Central memory CD8-positive, alpha-beta T cell (primary cell): Measurements from ENCODE around the gene YEATS4.

Experiments
- ATAC-seq: fragments of 150-1000 bp; cut with Tn5 transposase; replicated peaks from 2 replicates; pipeline ENCODE4 v1.10.0; 2022; ENCODE audit warnings: mild to moderate bottlenecking, moderate FRiP score, moderate number of reproducible peaks; ENCODE audit not compliant: poor library complexity, severe bottlenecking; ENCODE audit errors: extremely low read depth
- DNase-seq, 2 donors: peaks; one replicate each; pipeline ENCODE4 v3.0.0; 2021; ENCODE audit warnings: low spot score in 2 of 2
- H3K27ac Mint-ChIP-seq: one replicate; pipeline ENCODE4 v1.8.0; 2022; ENCODE audit warnings: low read depth, mild to moderate bottlenecking, moderate library complexity, mixed read lengths
- H3K27me3 Mint-ChIP-seq: one replicate; pipeline ENCODE4 v1.8.0; 2022; ENCODE audit warnings: mixed read lengths
- H3K36me3 Mint-ChIP-seq: one replicate; pipeline ENCODE4 v1.8.0; 2022; ENCODE audit warnings: mild to moderate bottlenecking, moderate library complexity, mixed read lengths; ENCODE audit not compliant: insufficient read depth
- H3K4me1 Mint-ChIP-seq: one replicate; pipeline ENCODE4 v1.8.0; 2022; ENCODE audit warnings: mixed read lengths
- H3K4me3 Mint-ChIP-seq: one replicate; pipeline ENCODE4 v1.8.0; 2022; ENCODE audit warnings: mild to moderate bottlenecking, moderate library complexity, mixed read lengths
- H3K9me3 Mint-ChIP-seq: one replicate; pipeline ENCODE4 v1.8.0; 2022; ENCODE audit warnings: mixed read lengths

Gene YEATS4

GRCh38 chr12:69383074-69383473 is 23.5 kb downstream of the YEATS4 start:
- H3K36me3 Mint-ChIP-seq: peaks cover 19% of the 10 kb centered on the region
- H3K4me3 Mint-ChIP-seq: no peak overlapping the region
- no peak for ATAC-seq
- peaks cover 3% of the 10 kb centered on the region for H3K4me1 Mint-ChIP-seq
- no peaks in the 10 kb centered on the region for H3K9me3 Mint-ChIP-seq
- H3K27me3 Mint-ChIP-seq: no peaks in the 10 kb centered on the region
- H3K27ac Mint-ChIP-seq: peak overlapping the region; percentile 5
- DNase-seq: no peak

- Mint-ChIP-seq H3K27me3 (no peaks in the 10 kb centered on the region), H3K36me3 (peaks cover 4% of the 10 kb centered on the region)
Observed at GRCh38 chr12:69385038-69385437, 25.5 kb downstream of the YEATS4 start.

GRCh38 chr12:69386921-69387320 is 27.4 kb downstream of the YEATS4 start:
- no peak for DNase-seq
- Mint-ChIP-seq H3K4me3 (no peak overlapping the region), H3K27me3 (no peaks in the 10 kb centered on the region), H3K9me3 (no peaks in the 10 kb centered on the region), H3K36me3 (peaks cover 8% of the 10 kb centered on the region), H3K27ac (no peak overlapping the region), H3K4me1 (no peaks in the 10 kb centered on the region)
- ATAC-seq: no peak

More at GRCh38 chr12:69385038-69385437, 25.5 kb downstream of the YEATS4 start:
- H3K4me3 Mint-ChIP-seq: no peak overlapping the region
- H3K27ac Mint-ChIP-seq: no peak overlapping the region
- ATAC-seq: no peak
- H3K9me3 Mint-ChIP-seq: no peaks in the 10 kb centered on the region
- no peaks in the 10 kb centered on the region for H3K4me1 Mint-ChIP-seq
- no peak for DNase-seq

GRCh38 chr12:69388371-69388770 is 28.8 kb downstream of the YEATS4 start:
- no peak for DNase-seq
- Mint-ChIP-seq H3K4me3 (no peak overlapping the region), H3K4me1 (no peaks in the 10 kb centered on the region)

GRCh38 chr12:69389831-69390230 is 30.3 kb downstream of the YEATS4 start:
- no peaks in the 10 kb centered on the region for H3K4me1 Mint-ChIP-seq
- H3K36me3 Mint-ChIP-seq: peaks cover 9% of the 10 kb centered on the region
- no peaks in the 10 kb centered on the region for H3K27me3 Mint-ChIP-seq
- no peak overlapping the region for H3K4me3 Mint-ChIP-seq
- H3K27ac Mint-ChIP-seq: peak overlapping the region; percentile 68
- no peaks in the 10 kb centered on the region for H3K9me3 Mint-ChIP-seq
- DNase-seq (no peak), ATAC-seq (no peak)

More at GRCh38 chr12:69388371-69388770, 28.8 kb downstream of the YEATS4 start:
- no peak for ATAC-seq
- Mint-ChIP-seq H3K36me3 (peaks cover 9% of the 10 kb centered on the region), H3K27ac (no peak overlapping the region), H3K9me3 (no peaks in the 10 kb centered on the region), H3K27me3 (no peaks in the 10 kb centered on the region)

- no peak for ATAC-seq
- Mint-ChIP-seq H3K9me3 (no peaks in the 10 kb centered on the region), H3K27me3 (no peaks in the 10 kb centered on the region), H3K27ac (no peak overlapping the region), H3K36me3 (peaks cover 6% of the 10 kb centered on the region), H3K4me1 (no peaks in the 10 kb centered on the region), H3K4me3 (no peak overlapping the region)
- no peak for DNase-seq
Observed at GRCh38 chr12:69392179-69392928, 32.8 kb downstream of the YEATS4 start.

GRCh38 chr12:69396041-69396440 is 36.5 kb downstream of the YEATS4 start:
- H3K4me3 Mint-ChIP-seq: no peak overlapping the region
- H3K36me3 Mint-ChIP-seq: peaks cover 6% of the 10 kb centered on the region
- DNase-seq (no peak), ATAC-seq (no peak)
- no peaks in the 10 kb centered on the region for H3K4me1 Mint-ChIP-seq
- no peaks in the 10 kb centered on the region for H3K27me3 Mint-ChIP-seq
- no peaks in the 10 kb centered on the region for H3K9me3 Mint-ChIP-seq
- no peak overlapping the region for H3K27ac Mint-ChIP-seq

- Mint-ChIP-seq H3K4me3 (no peak overlapping the region), H3K9me3 (no peaks in the 10 kb centered on the region), H3K36me3 (peaks cover under 1% of the 10 kb centered on the region), H3K27me3 (no peaks in the 10 kb centered on the region), H3K27ac (no peak overlapping the region), H3K4me1 (no peaks in the 10 kb centered on the region)
- DNase-seq: no peak
- ATAC-seq: no peak
Observed at GRCh38 chr12:69396963-69397362, 37.4 kb downstream of the YEATS4 start.

GRCh38 chr12:69397978-69398377 is 38.4 kb downstream of the YEATS4 start:
- H3K4me3 Mint-ChIP-seq: no peak overlapping the region
- H3K27ac Mint-ChIP-seq: no peak overlapping the region
- H3K27me3 Mint-ChIP-seq: no peaks in the 10 kb centered on the region
- H3K4me1 Mint-ChIP-seq: no peaks in the 10 kb centered on the region
- ATAC-seq: no peak
- H3K9me3 Mint-ChIP-seq: no peaks in the 10 kb centered on the region
- DNase-seq: no peak
- no peaks in the 10 kb centered on the region for H3K36me3 Mint-ChIP-seq

GRCh38 chr12:69401940-69402339 is 42.4 kb downstream of the YEATS4 start:
- Mint-ChIP-seq H3K27ac (no peak overlapping the region), H3K4me3 (no peak overlapping the region), H3K9me3 (no peaks in the 10 kb centered on the region), H3K36me3 (no peaks in the 10 kb centered on the region), H3K27me3 (no peaks in the 10 kb centered on the region), H3K4me1 (no peaks in the 10 kb centered on the region)
- ATAC-seq: no peak
- DNase-seq: no peak

- H3K4me3 Mint-ChIP-seq: no peak overlapping the region
- H3K4me1 Mint-ChIP-seq: no peaks in the 10 kb centered on the region
- H3K27ac Mint-ChIP-seq: no peak overlapping the region
- DNase-seq (no peak), ATAC-seq (no peak)
- H3K36me3 Mint-ChIP-seq: no peaks in the 10 kb centered on the region
- no peaks in the 10 kb centered on the region for H3K27me3 Mint-ChIP-seq
- no peaks in the 10 kb centered on the region for H3K9me3 Mint-ChIP-seq
Observed at GRCh38 chr12:69404851-69405565, 45.5 kb downstream of the YEATS4 start.

GRCh38 chr12:69405566-69405865 is 46.0 kb downstream of the YEATS4 start:
- DNase-seq (no peak), ATAC-seq (no peak)
- Mint-ChIP-seq H3K4me3 (no peak overlapping the region), H3K27me3 (no peaks in the 10 kb centered on the region), H3K4me1 (no peaks in the 10 kb centered on the region), H3K36me3 (peaks cover 3% of the 10 kb centered on the region), H3K27ac (no peak overlapping the region), H3K9me3 (no peaks in the 10 kb centered on the region)

GRCh38 chr12:69406217-69406616 is 46.7 kb downstream of the YEATS4 start:
- ATAC-seq: no peak
- Mint-ChIP-seq H3K4me3 (no peak overlapping the region), H3K36me3 (peaks cover 3% of the 10 kb centered on the region), H3K4me1 (no peaks in the 10 kb centered on the region), H3K9me3 (no peaks in the 10 kb centered on the region), H3K27ac (no peak overlapping the region), H3K27me3 (no peaks in the 10 kb centered on the region)
- no peak for DNase-seq
